Ovary (tissue), 9 donors: ENCODE results near the gene THAP2. TPM values are rescaled to one million over a fixed set of nuclear protein-coding genes. Genes with fewer than 3 reads are reported as not detected.

Experiments
- DNase-seq, 5 donors: peaks; one replicate each; pipeline ENCODE4 v3.0.0-alpha.2; 2019 to 2020
- H3K27ac ChIP-seq, 2 donors: fragments of 200-600 bp; one replicate each; pipeline versions ENCODE4 v1.5.1 to v1.8.0; 2019 to 2022
- H3K27me3 ChIP-seq: fragments of 200-600 bp; one replicate; pipeline ENCODE4 v1.8.0; 2022
- H3K36me3 ChIP-seq: fragments of 200-600 bp; sonication (generic); one replicate; pipeline ENCODE4 v1.5.1; 2019
- H3K4me1 ChIP-seq: one replicate; pipeline ENCODE4 v1.8.1; 2013; ENCODE audit warnings: mild to moderate bottlenecking, moderate library complexity; ENCODE audit not compliant: insufficient read depth
- H3K4me3 ChIP-seq: fragments of 200-600 bp; sonication (generic); one replicate; pipeline ENCODE4 v1.5.1; 2017
- H3K9me3 ChIP-seq, 2 donors: fragments of 200-600 bp in 1 of 2; sonication (generic) in 1 of 2; one replicate each; pipeline versions ENCODE4 v1.5.1 to v1.8.1; 2013 to 2019; ENCODE audit warnings: mild to moderate bottlenecking in 1 of 2, moderate library complexity in 1 of 2
- CTCF ChIP-seq, 3 donors: fragments of 450-650 bp in 2 of 3; fragments of 200-600 bp in 1 of 3; IDR thresholded peaks; one replicate each; pipeline versions ENCODE4 v1.5.1 to v1.8.0; 2016 to 2022; ENCODE audit warnings: antibody characterized with exemption in 3 of 3, mild to moderate bottlenecking in 1 of 3
- EP300 ChIP-seq: sonication (generic); formaldehyde crosslinking; IDR thresholded peaks from one replicate; pipeline ENCODE4 v1.6.1; 2017; ENCODE audit warnings: antibody characterized with exemption
- POLR2A ChIP-seq: fragments of 450-650 bp; IDR thresholded peaks from one replicate; pipeline ENCODE4 v1.6.1; 2017; ENCODE audit warnings: antibody characterized with exemption, mild to moderate bottlenecking, moderate library complexity
- WGBS, 3 donors: extraction: QIAGEN DNeasy Blood & Tissue Kit in 1 of 3; methylation state at CpG; one replicate each; pipeline versions ENCODE4 v1.1.5 to v1.1.7; 2013 to 2017; 5-methylcytosine and 5-hydroxymethylcytosine counted together
- intact Hi-C, 4 donors: fragments of 100-400 bp; cut with DNase I; formaldehyde crosslinking; loops; one replicate each; pipeline versions ENCODE4 v1.11.0 to v1.15.1; 2022 to 2023
- polyA plus RNA-seq, 2 donors: library from polyadenylated mRNA; stranded (reverse); fragments of 200-250 nt in 1 of 2; fragments of 350-450 nt in 1 of 2; fragmentation: Illumina TruSeq in 1 of 2; extraction: RNeasy Lipid Tissue Mini Kit (QIAGEN cat#74804) in 1 of 2; gene quantifications; one replicate each; pipeline ENCODE4 v1.2.3, GENCODE V29; 2013 to 2014
- total RNA-seq, 7 donors: library from RNA; depleted of rRNA in 2 of 7; stranded (reverse); fragments of >200 nt in 2 of 7; fragmentation: NEBNext Ultra II Directional in 3 of 7; extraction: Animal tissue kit (Norgen Biotek cat#: 25700) in 3 of 7; gene quantifications; one replicate each; pipeline versions ENCODE4 v1.1.0 to v1.2.4, GENCODE V29; 2016 to 2023
- donor health status: DM: no; HTN: no; CAD: no; lungs with moderate emphysema.
- donor health status: DM: no; HTN: no; CAD: no.
- donor health status: Bipolar disorder and iron deficiency.
- donor health status: DM: yes; HTN: yes; CAD: no.
- donor health status: DM: no; HTN: no; CAD: no.
- donor health status: DM: yes; HTN: yes; CAD: no.

THAP2 gene
- total and polyA plus RNA-seq, 9 donors = 3.6 to 7.5 (median 5.8) TPM

- WGBS, 3 donors = 4 to 11% (median 5%) methylated on average over 3 of the region's 3 CpGs
- DNase-seq = no peak
- no peaks in the 10 kb centered on the region for H3K36me3 ChIP-seq
- no peak overlapping the region for H3K4me3 ChIP-seq
- no peaks in the 10 kb centered on the region for H3K27me3 ChIP-seq
- no peaks in the 10 kb centered on the region for H3K9me3 ChIP-seq
- intact Hi-C loops = no loop called here
- no peak for TF ChIP-seq CTCF (IDR thresholded peaks at IDR 0.05)
- TF ChIP-seq EP300 = no peak
- no peak for TF ChIP-seq POLR2A
- H3K27ac ChIP-seq = no peak overlapping the region
- H3K4me1 ChIP-seq = peaks cover 2% of the 10 kb centered on the region
Measured at GRCh38 chr12:71626768-71627167, 37.3 kb upstream of the THAP2 start.

- no peak for DNase-seq
- no peaks in the 10 kb centered on the region for H3K27me3 ChIP-seq
- intact Hi-C loops = no loop called here
- no peak overlapping the region for H3K27ac ChIP-seq
- no peaks in the 10 kb centered on the region for H3K36me3 ChIP-seq
- TF ChIP-seq CTCF (IDR thresholded peaks at IDR 0.05) = no peak
- TF ChIP-seq POLR2A = no peak
- no peak for TF ChIP-seq EP300
- no peak overlapping the region for H3K4me3 ChIP-seq
- H3K4me1 ChIP-seq = peaks cover 2% of the 10 kb centered on the region
- WGBS, 3 donors = 86 to 96% (median 92%) methylated on average over 2 of the region's 2 CpGs
- H3K9me3 ChIP-seq = no peaks in the 10 kb centered on the region
Measured at GRCh38 chr12:71627438-71628002, 36.6 kb upstream of the THAP2 start.

DNA sequence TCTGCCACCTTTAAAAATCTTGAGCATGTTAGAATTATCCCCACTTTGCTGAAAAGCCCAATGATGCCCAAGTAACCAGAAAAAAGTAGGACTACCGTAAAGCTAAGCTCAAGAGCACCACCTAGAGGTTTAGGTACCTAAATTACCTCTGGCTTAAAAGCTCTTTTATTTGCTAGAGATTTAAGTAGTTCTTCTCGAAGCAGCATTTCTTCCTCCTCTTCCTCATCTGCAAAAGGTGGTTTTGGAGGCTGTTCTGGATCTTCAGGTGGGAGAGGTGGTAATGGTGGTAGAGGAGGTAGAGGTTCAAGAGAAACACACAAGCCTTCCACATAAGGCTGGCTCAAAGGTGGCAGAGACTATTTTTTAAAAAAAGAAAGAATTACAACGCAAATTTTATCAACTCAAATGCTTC, 27.4 kb upstream of the THAP2 start:
- Histone ChIP-seq H3K4me1 (no peaks in the 10 kb centered on the region), H3K27me3 (no peaks in the 10 kb centered on the region), H3K4me3 (no peak overlapping the region), H3K27ac (no peak overlapping the region), H3K36me3 (no peaks in the 10 kb centered on the region), H3K9me3 (no peaks in the 10 kb centered on the region)
- TF ChIP-seq CTCF (IDR thresholded peaks at IDR 0.05) (peak; percentile 13 to 42 (median 25)), EP300 (no peak)
- intact Hi-C loops = no loop called here
- no peak for DNase-seq
- WGBS, 3 donors = 28 to 33% (median 31%) methylated on average over 3 of the region's 3 CpGs

DNA sequence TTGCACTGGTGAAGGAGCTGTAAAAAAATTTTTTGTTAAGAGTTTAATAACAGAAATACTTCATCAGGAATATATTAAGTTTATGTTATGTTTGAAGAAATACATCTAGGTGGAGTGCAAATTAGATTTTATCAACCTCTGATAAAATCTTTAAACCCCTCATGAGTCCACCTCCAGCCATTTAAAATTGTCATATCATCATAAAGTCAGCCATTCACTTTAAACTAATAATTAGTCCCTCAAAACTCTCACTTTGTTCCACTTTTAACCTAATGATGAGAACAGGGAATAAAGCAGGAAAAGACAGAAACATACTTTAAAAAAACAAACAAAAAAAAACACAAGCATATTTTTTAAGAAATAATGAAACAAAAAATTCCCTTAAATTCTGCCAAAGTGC, 25.6 kb upstream of the THAP2 start:
- TF ChIP-seq POLR2A (no peak), CTCF (IDR thresholded peaks at IDR 0.05) (no peak), EP300 (no peak)
- intact Hi-C loops = no loop called here
- H3K27me3 ChIP-seq = no peaks in the 10 kb centered on the region
- H3K4me3 ChIP-seq = no peak overlapping the region
- no peaks in the 10 kb centered on the region for H3K9me3 ChIP-seq
- H3K27ac ChIP-seq = no peak overlapping the region
- DNase-seq = no peak
- no peaks in the 10 kb centered on the region for H3K36me3 ChIP-seq
- no peaks in the 10 kb centered on the region for H3K4me1 ChIP-seq
